ENCODE measurements around the gene REL. TPM values are rescaled to one million over a fixed set of nuclear protein-coding genes. Genes with fewer than 3 reads are reported as not detected.
A peak's percentile ranks its signal among the peaks of the same experiment; 100 is the strongest.
"Not testable (repeated sequence)": the region's sequence is repeated elsewhere in the genome, so short reads cannot be mapped to it uniquely, and the experiment has no call there.

Gene REL
- total RNA-seq, 1 donor from 2014 or later = 29.8 TPM

DNA sequence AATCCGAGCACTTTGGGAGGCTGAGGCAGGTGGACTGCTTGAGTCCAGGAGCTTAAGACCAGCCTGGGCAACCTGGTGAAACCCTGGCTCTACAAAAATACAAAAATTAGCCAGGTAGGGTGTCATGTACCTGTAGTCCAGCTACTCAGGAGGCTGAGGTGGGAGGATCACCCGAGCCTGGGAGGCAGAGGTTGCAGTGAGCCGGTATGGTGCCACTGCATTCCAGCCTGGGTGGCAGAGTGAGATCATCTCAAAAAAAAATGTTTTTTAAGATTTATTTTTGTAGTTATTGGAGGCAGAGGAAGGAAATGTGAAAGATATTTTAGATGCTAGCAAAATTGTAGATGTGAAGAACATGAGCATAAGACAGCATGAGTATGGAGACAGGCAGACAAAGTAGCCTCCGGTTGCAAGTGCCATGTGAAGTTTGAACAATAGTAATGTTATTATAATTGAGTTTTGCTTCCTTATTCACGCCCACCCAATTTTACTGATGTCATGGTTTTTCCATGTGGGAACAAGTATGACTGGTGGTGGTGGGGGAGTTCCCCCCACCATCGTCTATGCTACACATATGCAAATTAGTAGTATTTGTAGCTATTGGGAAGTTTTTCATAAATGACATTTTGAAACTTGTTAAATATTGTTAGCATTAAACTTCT is 18.0 kb downstream of the REL start:
- H3K27me3 Mint-ChIP-seq (ENCODE audit: low read depth) = no peaks in the 10 kb centered on the region
- TF ChIP-seq, protein P1, sequence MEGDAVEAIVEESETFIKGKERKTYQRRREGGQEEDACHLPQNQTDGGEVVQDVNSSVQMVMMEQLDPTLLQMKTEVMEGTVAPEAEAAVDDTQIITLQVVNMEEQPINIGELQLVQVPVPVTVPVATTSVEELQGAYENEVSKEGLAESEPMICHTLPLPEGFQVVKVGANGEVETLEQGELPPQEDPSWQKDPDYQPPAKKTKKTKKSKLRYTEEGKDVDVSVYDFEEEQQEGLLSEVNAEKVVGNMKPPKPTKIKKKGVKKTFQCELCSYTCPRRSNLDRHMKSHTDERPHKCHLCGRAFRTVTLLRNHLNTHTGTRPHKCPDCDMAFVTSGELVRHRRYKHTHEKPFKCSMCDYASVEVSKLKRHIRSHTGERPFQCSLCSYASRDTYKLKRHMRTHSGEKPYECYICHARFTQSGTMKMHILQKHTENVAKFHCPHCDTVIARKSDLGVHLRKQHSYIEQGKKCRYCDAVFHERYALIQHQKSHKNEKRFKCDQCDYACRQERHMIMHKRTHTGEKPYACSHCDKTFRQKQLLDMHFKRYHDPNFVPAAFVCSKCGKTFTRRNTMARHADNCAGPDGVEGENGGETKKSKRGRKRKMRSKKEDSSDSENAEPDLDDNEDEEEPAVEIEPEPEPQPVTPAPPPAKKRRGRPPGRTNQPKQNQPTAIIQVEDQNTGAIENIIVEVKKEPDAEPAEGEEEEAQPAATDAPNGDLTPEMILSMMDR (IDR thresholded peaks at IDR 0.05; ENCODE audit: unreplicated experiment) = no peak
- no peaks in the 10 kb centered on the region for H3K4me1 Mint-ChIP-seq
- H3K9me3 Mint-ChIP-seq = no peaks in the 10 kb centered on the region
- H3K4me3 Mint-ChIP-seq = no peak overlapping the region
- H3K27ac Mint-ChIP-seq = no peak overlapping the region
- H3K36me3 Mint-ChIP-seq = peaks cover 35% of the 10 kb centered on the region
- DNase-seq (ENCODE audit: low spot score in 2 of 2, unreplicated experiment in 2 of 2) = no peak

- Mint-ChIP-seq H3K4me1 (no peaks in the 10 kb centered on the region), H3K4me3 (no peak overlapping the region), H3K27ac (no peak overlapping the region), H3K27me3 (ENCODE audit: low read depth) (no peaks in the 10 kb centered on the region), H3K9me3 (no peaks in the 10 kb centered on the region), H3K36me3 (peaks cover 33% of the 10 kb centered on the region)
- no peak for DNase-seq (ENCODE audit: low spot score in 2 of 2, unreplicated experiment in 2 of 2)
- TF ChIP-seq, protein P1 (IDR thresholded peaks at IDR 0.05; ENCODE audit: unreplicated experiment) = no peak
Observed at GRCh38 chr2:60899892-60900249, 18.5 kb downstream of the REL start.

GRCh38 chr2:60901296-60901695 is 19.9 kb downstream of the REL start:
- H3K27me3 Mint-ChIP-seq (ENCODE audit: low read depth); DNase-seq (ENCODE audit: low spot score in 2 of 2, unreplicated experiment in 2 of 2); H3K4me3 Mint-ChIP-seq; H3K27ac Mint-ChIP-seq; H3K4me1 Mint-ChIP-seq; H3K9me3 Mint-ChIP-seq: not testable (repeated sequence)
- H3K36me3 Mint-ChIP-seq = peaks cover 34% of the 10 kb centered on the region

- H3K4me3 Mint-ChIP-seq = not testable (repeated sequence)
Observed at GRCh38 chr2:60905867-60906266, 24.5 kb downstream of the REL start.

DNA sequence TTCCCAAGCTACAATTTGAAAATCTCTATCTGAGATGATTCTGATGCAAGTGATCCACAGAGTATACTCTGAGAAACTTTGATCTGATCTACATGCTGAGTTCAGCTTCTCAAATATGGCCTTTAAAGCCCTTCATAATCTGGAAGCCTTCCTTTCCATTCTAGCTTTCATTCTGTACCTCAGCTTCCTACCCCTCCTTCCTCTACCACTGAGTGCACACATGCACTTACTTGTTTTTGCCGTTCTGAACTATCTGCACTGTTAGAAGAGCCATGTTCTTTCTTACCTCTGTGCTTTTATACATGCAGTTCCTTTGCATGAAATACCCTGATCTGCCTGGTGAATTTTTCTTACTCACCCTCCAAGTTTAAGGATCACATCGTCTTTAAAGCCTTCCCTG is 25.0 kb downstream of the REL start:
- Mint-ChIP-seq H3K36me3 (peaks cover 20% of the 10 kb centered on the region), H3K9me3 (no peaks in the 10 kb centered on the region), H3K27ac (no peak overlapping the region), H3K27me3 (ENCODE audit: low read depth) (no peaks in the 10 kb centered on the region), H3K4me3 (no peak overlapping the region), H3K4me1 (no peaks in the 10 kb centered on the region)
- no peak for DNase-seq (ENCODE audit: low spot score in 2 of 2, unreplicated experiment in 2 of 2)
- TF ChIP-seq, protein P1 (IDR thresholded peaks at IDR 0.05; ENCODE audit: unreplicated experiment) = no peak

More at GRCh38 chr2:60905867-60906266, 24.5 kb downstream of the REL start:
- not testable (repeated sequence) for H3K4me1 Mint-ChIP-seq; H3K9me3 Mint-ChIP-seq; DNase-seq (ENCODE audit: low spot score in 2 of 2, unreplicated experiment in 2 of 2); H3K27me3 Mint-ChIP-seq (ENCODE audit: low read depth)
- Mint-ChIP-seq H3K36me3 (peaks cover 20% of the 10 kb centered on the region), H3K27ac (peak overlapping the region; percentile 13)

DNA sequence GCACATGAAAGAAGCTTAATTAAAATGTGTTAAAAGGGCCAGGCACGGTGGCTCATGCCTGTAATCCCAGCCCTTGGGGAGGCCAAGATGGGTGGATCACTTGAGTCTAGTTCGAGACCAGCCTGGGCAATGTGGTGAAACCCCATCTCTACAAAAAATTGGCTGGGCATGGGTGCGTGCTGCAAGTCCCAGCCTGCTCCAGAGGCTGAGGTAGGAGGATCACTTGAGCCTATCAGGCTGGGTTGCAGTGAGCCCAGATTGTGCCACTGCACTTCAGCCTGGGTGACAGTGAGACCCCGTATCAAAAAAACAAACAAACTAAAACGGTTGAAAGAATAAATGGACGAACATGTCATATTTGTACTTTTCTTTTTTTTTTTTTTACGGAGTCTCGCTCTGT is 26.0 kb downstream of the REL start:
- Mint-ChIP-seq H3K36me3 (peaks cover 25% of the 10 kb centered on the region), H3K27me3 (ENCODE audit: low read depth) (no peaks in the 10 kb centered on the region), H3K4me1 (no peaks in the 10 kb centered on the region), H3K4me3 (no peak overlapping the region), H3K9me3 (peaks cover 3% of the 10 kb centered on the region), H3K27ac (no peak overlapping the region)
- TF ChIP-seq, protein P1 (IDR thresholded peaks at IDR 0.05; ENCODE audit: unreplicated experiment) = no peak
- DNase-seq (ENCODE audit: low spot score in 2 of 2, unreplicated experiment in 2 of 2) = no peak
